Measurements from ENCODE around the gene TEAD4. TPM values are rescaled to one million over a fixed set of nuclear protein-coding genes. Genes with fewer than 3 reads are reported as not detected.

The TEAD4 gene
- total RNA-seq, 1 donor from 2014 or later = 48.8 TPM

GRCh38 chr12:2941524-2941923, 17.7 kb upstream of the TEAD4 start:
- no peak for TF ChIP-seq CTCF (conservative IDR thresholded peaks at IDR 0.05; ENCODE audit: low read depth, low read length)
- no peak for DNase-seq (ENCODE audit: low read depth)
- no peak overlapping the region for H3K4me3 ChIP-seq (ENCODE audit: low read depth, low read length)

DNA sequence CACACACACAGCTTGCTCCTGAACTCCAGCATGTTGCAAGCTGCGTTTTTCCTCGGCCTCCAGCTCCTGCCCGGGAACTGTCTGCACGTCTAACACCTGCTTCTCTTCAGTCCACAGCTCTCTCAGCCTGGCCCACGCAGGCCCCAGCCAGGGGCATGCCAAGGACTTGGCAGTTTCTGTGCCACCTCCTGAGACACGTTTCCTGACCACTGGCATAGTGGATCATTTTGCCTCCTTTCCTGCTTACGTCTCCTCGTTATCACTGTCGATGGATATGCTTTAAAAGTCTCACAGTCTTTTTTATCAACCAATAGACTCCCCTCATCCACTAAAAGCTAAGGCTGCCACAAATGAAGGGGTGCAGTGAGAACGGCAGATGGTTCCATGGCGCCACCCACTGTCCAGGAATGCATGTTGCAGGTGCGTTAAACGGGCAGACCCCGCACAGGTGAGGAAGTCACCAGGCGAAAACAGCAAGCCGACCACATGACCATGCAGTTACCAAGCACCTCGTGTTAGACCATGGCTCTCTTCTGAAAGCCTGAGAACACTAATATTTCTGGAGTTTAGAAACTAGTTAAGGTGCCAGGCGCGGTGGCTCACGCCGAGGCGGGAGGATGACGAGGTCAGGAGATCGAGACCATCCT, 14.7 kb upstream of the TEAD4 start:
- no peak for DNase-seq (ENCODE audit: low read depth)
- peak; percentile 94 for TF ChIP-seq CTCF (conservative IDR thresholded peaks at IDR 0.05; ENCODE audit: low read depth, low read length)
- H3K4me3 ChIP-seq (ENCODE audit: low read depth, low read length) = peak overlapping the region; percentile 46

GRCh38 chr12:2949411-2949810, 9.8 kb upstream of the TEAD4 start:
- H3K4me3 ChIP-seq (ENCODE audit: low read depth, low read length) = no peak overlapping the region
- no peak for TF ChIP-seq CTCF (conservative IDR thresholded peaks at IDR 0.05; ENCODE audit: low read depth, low read length)

GRCh38 chr12:2955888-2956287, 3.3 kb upstream of the TEAD4 start:
- no peak for DNase-seq (ENCODE audit: low read depth)
- no peak for TF ChIP-seq CTCF (conservative IDR thresholded peaks at IDR 0.05; ENCODE audit: low read depth, low read length)
- no peak overlapping the region for H3K4me3 ChIP-seq (ENCODE audit: low read depth, low read length)

More at GRCh38 chr12:2949411-2949810, 9.8 kb upstream of the TEAD4 start:
- no peak for DNase-seq (ENCODE audit: low read depth)

DNA sequence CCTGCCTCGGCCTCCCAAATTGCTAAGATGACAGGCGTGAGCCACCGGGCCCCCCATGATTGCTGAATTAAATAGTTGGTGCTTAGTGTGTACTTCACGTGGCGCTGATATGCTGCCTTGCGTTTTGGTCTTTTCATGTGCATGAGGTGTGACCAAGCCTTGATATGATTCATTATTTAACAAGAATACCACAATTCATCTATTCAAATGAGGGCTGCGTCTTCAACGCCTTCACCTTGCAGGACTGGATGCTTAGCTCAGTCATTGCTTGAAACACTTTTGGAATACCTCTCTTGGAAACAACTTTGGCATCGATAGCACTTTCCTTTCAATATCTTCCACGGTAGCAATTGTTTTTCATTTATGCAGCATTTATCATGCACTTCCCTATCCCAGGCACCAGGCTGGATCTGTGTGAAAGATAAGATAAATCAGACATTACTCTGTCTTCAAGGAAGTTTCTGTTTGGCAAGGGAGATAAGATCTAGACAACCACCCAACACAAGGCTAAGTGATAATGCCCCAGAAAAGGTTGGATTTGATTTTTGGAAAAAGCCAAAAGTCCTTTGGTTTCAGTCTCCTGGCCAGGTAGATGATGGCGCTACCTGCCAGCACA, 1.3 kb upstream of the TEAD4 start:
- no peak for TF ChIP-seq CTCF (conservative IDR thresholded peaks at IDR 0.05; ENCODE audit: low read depth, low read length)
- DNase-seq (ENCODE audit: low read depth) = no peak
- peak overlapping the region; percentile 73 for H3K4me3 ChIP-seq (ENCODE audit: low read depth, low read length)

DNA sequence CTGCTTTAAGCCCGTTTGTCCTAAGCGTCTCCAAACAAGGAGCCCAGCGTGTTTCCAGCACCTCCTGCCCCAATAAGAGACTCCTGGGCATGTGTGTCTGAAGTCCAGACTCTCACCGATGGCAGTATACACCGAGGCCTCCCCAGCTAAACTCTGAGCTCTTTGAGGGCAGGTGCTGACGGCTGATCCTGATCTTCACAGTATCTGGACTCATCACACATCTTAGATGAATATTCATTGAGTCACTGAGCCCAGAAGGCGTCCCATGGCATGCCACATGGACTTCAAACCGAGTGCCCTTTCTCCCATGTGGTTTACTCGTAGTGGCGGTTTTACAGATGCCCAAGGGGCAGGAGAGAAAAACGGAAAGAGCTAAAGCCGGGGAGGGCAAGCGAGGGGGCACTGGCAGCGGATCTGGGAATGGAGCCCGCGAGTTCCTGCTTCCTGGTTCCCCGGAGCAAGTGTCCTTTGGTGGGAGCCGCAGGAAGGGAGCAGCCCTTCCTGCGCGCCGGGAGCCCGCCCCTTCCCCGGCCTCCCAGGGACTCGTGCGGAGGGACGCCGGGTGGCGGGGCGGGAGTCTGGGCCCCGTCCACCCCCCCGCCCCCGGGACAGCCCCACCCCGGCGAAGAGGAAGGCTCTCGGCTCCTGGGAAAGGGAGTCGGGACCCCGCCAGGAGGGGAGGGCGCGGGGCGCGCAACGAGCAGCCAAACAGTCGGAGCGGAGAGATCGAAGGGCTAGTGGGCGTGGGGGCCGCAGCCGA, 585 bp upstream of the TEAD4 start:
- peak; percentile 23 for DNase-seq (ENCODE audit: low read depth)
- peak overlapping the region; percentile 73 for H3K4me3 ChIP-seq (ENCODE audit: low read depth, low read length)
- peak; percentile 1 for TF ChIP-seq CTCF (conservative IDR thresholded peaks at IDR 0.05; ENCODE audit: low read depth, low read length)

Data from epithelial cell of proximal tubule (primary cell).